OCI-LY3 (cell line): ENCODE measurements around the gene SLC1A4.

ENCODE experiments used
- EZH2phosphoT487 ChIP-seq: fragments of 200-600 bp; shearing (Covaris generic); IDR thresholded peaks from 2 replicates; pipeline ENCODE4 v1.6.1; 2018; ENCODE audit warnings: antibody characterized with exemption, mixed run types, low read depth
- TF ChIP-seq, protein P1 (sequence below): fragments of 200-600, 300-600 bp; sonication (generic); IDR thresholded peaks from 2 replicates; pipeline ENCODE4 v1.5.1; 2014; ENCODE audit warnings: antibody characterized with exemption, low read length, low read depth

DNA sequence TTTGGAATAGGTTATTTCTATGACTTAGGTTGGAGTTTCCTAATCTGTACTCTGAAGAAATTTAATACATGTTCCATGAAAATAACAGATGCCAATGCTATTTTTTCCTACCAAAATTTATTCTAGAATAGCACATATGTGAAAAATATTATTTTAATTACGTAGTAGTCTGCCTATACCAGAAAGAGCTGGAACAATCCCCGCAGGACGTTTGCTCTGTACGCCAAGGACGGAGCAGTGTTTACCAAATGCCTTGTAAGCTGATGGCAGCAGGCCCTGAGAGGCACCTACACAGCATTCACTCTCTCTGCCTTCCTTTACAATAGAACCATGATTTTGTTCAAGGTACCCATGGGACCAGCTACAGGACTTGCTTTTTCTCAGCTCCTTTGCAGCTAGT is 16.8 kb upstream of the SLC1A4 start:
- TF ChIP-seq, protein P1, sequence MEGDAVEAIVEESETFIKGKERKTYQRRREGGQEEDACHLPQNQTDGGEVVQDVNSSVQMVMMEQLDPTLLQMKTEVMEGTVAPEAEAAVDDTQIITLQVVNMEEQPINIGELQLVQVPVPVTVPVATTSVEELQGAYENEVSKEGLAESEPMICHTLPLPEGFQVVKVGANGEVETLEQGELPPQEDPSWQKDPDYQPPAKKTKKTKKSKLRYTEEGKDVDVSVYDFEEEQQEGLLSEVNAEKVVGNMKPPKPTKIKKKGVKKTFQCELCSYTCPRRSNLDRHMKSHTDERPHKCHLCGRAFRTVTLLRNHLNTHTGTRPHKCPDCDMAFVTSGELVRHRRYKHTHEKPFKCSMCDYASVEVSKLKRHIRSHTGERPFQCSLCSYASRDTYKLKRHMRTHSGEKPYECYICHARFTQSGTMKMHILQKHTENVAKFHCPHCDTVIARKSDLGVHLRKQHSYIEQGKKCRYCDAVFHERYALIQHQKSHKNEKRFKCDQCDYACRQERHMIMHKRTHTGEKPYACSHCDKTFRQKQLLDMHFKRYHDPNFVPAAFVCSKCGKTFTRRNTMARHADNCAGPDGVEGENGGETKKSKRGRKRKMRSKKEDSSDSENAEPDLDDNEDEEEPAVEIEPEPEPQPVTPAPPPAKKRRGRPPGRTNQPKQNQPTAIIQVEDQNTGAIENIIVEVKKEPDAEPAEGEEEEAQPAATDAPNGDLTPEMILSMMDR: no peak
- TF ChIP-seq EZH2phosphoT487: no peak
